Activated B cell treated with CpG ODN at 0.5 μM for 24 hours (primary cell): Measurements from ENCODE around the gene NUCKS1. TPM values are rescaled to one million over a fixed set of nuclear protein-coding genes. Genes with fewer than 3 reads are reported as not detected.

ENCODE experiments used
- ATAC-seq: fragments of 200-7000 bp; cut with Tn5 transposase; one replicate; pipeline ENCODE4 v1.10.0; 2021; ENCODE audit warnings: low read depth, mild to moderate bottlenecking, moderate library complexity
- CTCF ChIA-PET: fragments of 350-600 bp; sonication (Branson Sonifier 250); formaldehyde crosslinking; loops from one replicate; lab custom pipeline; 2021; ENCODE audit warnings: antibody characterized with exemption; lab: Charles Lee
- POLR2A ChIA-PET: fragments of 350-600 bp; sonication (Branson Sonifier 250); formaldehyde crosslinking; loops from one replicate; lab custom pipeline; 2021; ENCODE audit warnings: antibody characterized with exemption; lab: Charles Lee
- DNase-seq: peaks from one replicate; pipeline ENCODE4 v3.0.0; 2022
- H3K27ac Mint-ChIP-seq: one replicate; pipeline ENCODE4 v1.8.0; 2020; ENCODE audit warnings: mixed read lengths
- H3K27me3 Mint-ChIP-seq: one replicate; pipeline ENCODE4 v1.8.0; 2021; ENCODE audit warnings: mixed read lengths
- H3K36me3 Mint-ChIP-seq: one replicate; pipeline ENCODE4 v1.8.0; 2021; ENCODE audit warnings: low read depth, mixed read lengths
- H3K4me1 Mint-ChIP-seq: one replicate; pipeline ENCODE4 v1.8.0; 2021; ENCODE audit warnings: mixed read lengths
- H3K4me3 Mint-ChIP-seq: one replicate; pipeline ENCODE4 v1.8.0; 2020; ENCODE audit warnings: mild to moderate bottlenecking, mixed read lengths
- H3K9me3 Mint-ChIP-seq: one replicate; pipeline ENCODE4 v1.8.0; 2020; ENCODE audit warnings: mixed read lengths
- intact Hi-C: fragments of 100-400 bp; cut with micrococcal nuclease; formaldehyde crosslinking; loops from one replicate; pipeline ENCODE4 v1.15.1; 2024
- total RNA-seq: library from RNA; stranded (reverse); gene quantifications from 2 replicates; pipeline ENCODE4 v1.2.3, GENCODE V29; 2022
- TF ChIP-seq, protein P1 (sequence below): fragments of 200-600 bp; IDR thresholded peaks from one replicate; pipeline ENCODE4 v1.8.0; 2022; ENCODE audit warnings: antibody characterized with exemption, mild to moderate bottlenecking

Gene NUCKS1
- total RNA-seq, 1 donor from 2014 or later: 113 TPM

DNA sequence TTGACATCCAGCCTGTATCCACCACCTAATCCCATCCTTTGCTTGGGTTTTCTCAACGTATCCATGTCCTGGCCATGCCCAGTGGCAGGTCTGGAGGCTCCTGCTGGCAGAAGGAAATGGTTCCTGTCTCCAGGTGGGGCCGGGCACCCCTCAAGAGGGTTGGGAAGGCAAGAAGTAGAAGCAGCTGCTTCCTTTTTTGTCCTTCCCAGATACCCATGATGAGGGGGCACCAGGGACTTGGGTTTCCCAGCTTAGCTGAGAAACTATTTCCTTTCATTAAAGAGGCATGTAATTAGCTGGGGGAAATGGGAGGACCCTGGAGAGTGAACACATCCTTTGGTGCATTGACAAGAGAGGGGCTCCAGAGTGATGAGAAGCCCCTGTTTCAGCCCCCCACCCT, 48.6 kb downstream of the NUCKS1 start:
- ChIA-PET CTCF (interaction anchor here (0.5 to 16.4 kb wide), 2 partner anchors 39 to 200 kb away, joined by 3 to 628 read pairs; no protein-coding TSS in a partner anchor), POLR2A (interaction anchor here (1.5 kb wide), 1 partner anchor 33 kb away, joined by 4 read pairs; no protein-coding TSS in a partner anchor)
- no peak overlapping the region for H3K4me3 Mint-ChIP-seq
- TF ChIP-seq, protein P1, sequence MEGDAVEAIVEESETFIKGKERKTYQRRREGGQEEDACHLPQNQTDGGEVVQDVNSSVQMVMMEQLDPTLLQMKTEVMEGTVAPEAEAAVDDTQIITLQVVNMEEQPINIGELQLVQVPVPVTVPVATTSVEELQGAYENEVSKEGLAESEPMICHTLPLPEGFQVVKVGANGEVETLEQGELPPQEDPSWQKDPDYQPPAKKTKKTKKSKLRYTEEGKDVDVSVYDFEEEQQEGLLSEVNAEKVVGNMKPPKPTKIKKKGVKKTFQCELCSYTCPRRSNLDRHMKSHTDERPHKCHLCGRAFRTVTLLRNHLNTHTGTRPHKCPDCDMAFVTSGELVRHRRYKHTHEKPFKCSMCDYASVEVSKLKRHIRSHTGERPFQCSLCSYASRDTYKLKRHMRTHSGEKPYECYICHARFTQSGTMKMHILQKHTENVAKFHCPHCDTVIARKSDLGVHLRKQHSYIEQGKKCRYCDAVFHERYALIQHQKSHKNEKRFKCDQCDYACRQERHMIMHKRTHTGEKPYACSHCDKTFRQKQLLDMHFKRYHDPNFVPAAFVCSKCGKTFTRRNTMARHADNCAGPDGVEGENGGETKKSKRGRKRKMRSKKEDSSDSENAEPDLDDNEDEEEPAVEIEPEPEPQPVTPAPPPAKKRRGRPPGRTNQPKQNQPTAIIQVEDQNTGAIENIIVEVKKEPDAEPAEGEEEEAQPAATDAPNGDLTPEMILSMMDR: no peak
- no peak overlapping the region for H3K27ac Mint-ChIP-seq
- H3K36me3 Mint-ChIP-seq: no peaks in the 10 kb centered on the region
- no peak for ATAC-seq
- H3K27me3 Mint-ChIP-seq: peaks cover 8% of the 10 kb centered on the region
- DNase-seq: no peak
- intact Hi-C loops: no loop called here
- H3K4me1 Mint-ChIP-seq: peaks cover 32% of the 10 kb centered on the region
- no peaks in the 10 kb centered on the region for H3K9me3 Mint-ChIP-seq

GRCh38 chr1:205700865-205701401, 49.0 kb downstream of the NUCKS1 start:
- Mint-ChIP-seq H3K27ac (no peak overlapping the region), H3K36me3 (no peaks in the 10 kb centered on the region), H3K27me3 (peaks cover 8% of the 10 kb centered on the region), H3K9me3 (no peaks in the 10 kb centered on the region), H3K4me1 (peaks cover 30% of the 10 kb centered on the region), H3K4me3 (no peak overlapping the region)
- ChIA-PET POLR2A (interaction anchor here (1.5 kb wide), 1 partner anchor 33 kb away, joined by 4 read pairs; no protein-coding TSS in a partner anchor), CTCF (interaction anchor here (1.3 to 16.4 kb wide), 2 partner anchors 11 to 39 kb away, joined by 6 to 628 read pairs; no protein-coding TSS in a partner anchor)
- intact Hi-C loops: no loop called here
- TF ChIP-seq, protein P1: no peak
- DNase-seq (no peak), ATAC-seq (no peak)

DNA sequence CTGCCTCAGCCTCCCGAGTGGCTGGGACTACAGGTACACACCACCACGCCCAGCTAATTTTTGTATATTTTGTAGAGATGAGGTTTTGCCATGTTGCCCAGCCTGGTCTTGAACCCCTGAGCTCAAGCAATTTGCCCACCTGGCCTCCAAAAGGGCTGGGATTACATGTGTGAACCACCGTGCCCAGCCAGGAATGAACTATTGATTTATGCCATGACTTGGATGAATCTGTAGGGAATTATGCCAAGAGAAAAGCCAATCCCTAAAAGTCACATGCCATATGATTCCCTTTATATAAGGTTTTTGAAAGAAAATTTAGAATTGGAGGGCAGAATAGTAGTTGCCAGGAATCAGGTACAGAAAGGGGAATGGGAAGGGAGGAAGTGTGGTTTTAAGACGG, 50.6 kb downstream of the NUCKS1 start:
- POLR2A ChIA-PET: no interaction called here

GRCh38 chr1:205698921-205699320, 51.1 kb downstream of the NUCKS1 start:
- intact Hi-C loops: no loop called here
- no peaks in the 10 kb centered on the region for H3K9me3 Mint-ChIP-seq
- H3K27ac Mint-ChIP-seq: no peak overlapping the region
- H3K36me3 Mint-ChIP-seq: no peaks in the 10 kb centered on the region
- POLR2A ChIA-PET: no interaction called here
- ATAC-seq (no peak), DNase-seq (no peak)
- peaks cover 8% of the 10 kb centered on the region for H3K27me3 Mint-ChIP-seq
- TF ChIP-seq, protein P1: no peak
- no peak overlapping the region for H3K4me3 Mint-ChIP-seq
- H3K4me1 Mint-ChIP-seq: peaks cover 13% of the 10 kb centered on the region
- CTCF ChIA-PET: no interaction called here

More for the DNA sequence above, 50.6 kb downstream of the NUCKS1 start:
- intact Hi-C loops: no loop called here
- Mint-ChIP-seq H3K4me1 (peaks cover 18% of the 10 kb centered on the region), H3K4me3 (no peak overlapping the region), H3K27ac (no peak overlapping the region), H3K9me3 (no peaks in the 10 kb centered on the region), H3K36me3 (no peaks in the 10 kb centered on the region), H3K27me3 (peaks cover 8% of the 10 kb centered on the region)
- ATAC-seq: no peak
- DNase-seq: no peak
- CTCF ChIA-PET: interaction anchor here (16.4 kb wide), 1 partner anchor 37 kb away, joined by 628 read pairs; no protein-coding TSS in a partner anchor
- TF ChIP-seq, protein P1: no peak

GRCh38 chr1:205693421-205693991, 56.5 kb downstream of the NUCKS1 start:
- Mint-ChIP-seq H3K9me3 (no peaks in the 10 kb centered on the region), H3K4me1 (peaks cover 9% of the 10 kb centered on the region), H3K27ac (no peak overlapping the region), H3K4me3 (no peak overlapping the region), H3K27me3 (peaks cover 8% of the 10 kb centered on the region), H3K36me3 (no peaks in the 10 kb centered on the region)
- intact Hi-C loops: loop anchor here (2.0 kb wide), 1 partner anchor 13 kb away; no protein-coding TSS in a partner anchor
- ChIA-PET CTCF (interaction anchor here (1.0 to 1.6 kb wide), 2 partner anchors 18 to 35 kb away, joined by 4 read pairs; no protein-coding TSS in a partner anchor), POLR2A (interaction anchor here (1.6 kb wide), 1 partner anchor 25 kb away, joined by 5 read pairs; no protein-coding TSS in a partner anchor)
- no peak for DNase-seq
- TF ChIP-seq, protein P1: no peak
- no peak for ATAC-seq
